ENCODE data around the gene SLC39A5.
"Not testable (repeated sequence)": the region's sequence is repeated elsewhere in the genome, so short reads cannot be mapped to it uniquely, and the experiment has no call there.

Gene SLC39A5

DNA sequence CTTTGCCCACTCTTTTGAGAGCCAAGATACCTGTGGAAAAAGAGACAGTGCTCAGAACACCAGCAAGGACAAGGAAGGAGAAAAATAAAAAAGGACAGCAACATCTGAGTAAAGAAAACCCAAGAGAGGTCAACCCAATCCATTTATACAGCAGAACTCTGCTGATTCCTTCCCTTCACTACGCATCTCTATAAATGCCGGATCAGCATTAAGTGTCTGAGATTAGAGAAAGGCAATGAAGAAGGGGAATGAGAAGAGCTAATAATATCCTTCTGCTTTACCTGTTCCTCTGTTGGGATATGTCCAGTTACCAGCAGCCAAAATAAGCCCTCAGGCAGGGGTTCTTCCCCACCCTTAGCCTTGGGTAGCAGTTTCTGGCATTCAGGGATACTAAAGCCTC is 52.7 kb downstream of the SLC39A5 start:
- no peak for DNase-seq

DNA sequence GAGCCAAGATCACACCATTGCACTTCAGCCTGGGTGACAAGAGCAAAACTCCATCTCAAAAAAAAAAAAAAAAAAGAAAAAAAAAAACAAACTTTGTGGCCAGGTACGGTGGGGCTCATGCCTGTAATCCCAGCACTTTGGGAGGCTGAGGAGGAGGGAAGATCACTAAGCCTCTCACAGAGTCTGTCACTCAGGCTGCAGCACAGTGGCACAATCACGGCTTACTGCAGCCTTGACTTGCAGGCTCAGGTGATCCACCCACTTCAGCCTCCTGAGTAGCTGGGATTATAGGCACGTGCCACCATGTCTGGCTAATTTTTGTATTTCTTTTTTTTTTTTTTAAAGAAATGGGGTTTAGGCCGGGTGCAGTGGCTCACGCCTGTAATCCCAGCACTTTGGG is 54.4 kb downstream of the SLC39A5 start:
- DNase-seq, result not testable (repeated sequence)

- no peak for DNase-seq
These were observed 56.4 kb downstream of the SLC39A5 start for GRCh38 chr12:56286044-56286830.
